Stimulated activated CD4-positive, alpha-beta T cell treated with anti-CD3 and anti-CD28 coated beads, Interleukin-1b, Interleukin-23, amount 100 ng/mL, for 1 hour (primary cell): Measurements from ENCODE around the gene PTGES2.
A peak's percentile ranks its signal among the peaks of the same experiment; 100 is the strongest.

ENCODE experiments used
- DNase-seq, 2 donors: peaks; one replicate each; pipeline ENCODE4 v3.0.0-alpha.2; 2020; ENCODE audit warnings: low read depth in 2 of 2

Gene PTGES2

DNA sequence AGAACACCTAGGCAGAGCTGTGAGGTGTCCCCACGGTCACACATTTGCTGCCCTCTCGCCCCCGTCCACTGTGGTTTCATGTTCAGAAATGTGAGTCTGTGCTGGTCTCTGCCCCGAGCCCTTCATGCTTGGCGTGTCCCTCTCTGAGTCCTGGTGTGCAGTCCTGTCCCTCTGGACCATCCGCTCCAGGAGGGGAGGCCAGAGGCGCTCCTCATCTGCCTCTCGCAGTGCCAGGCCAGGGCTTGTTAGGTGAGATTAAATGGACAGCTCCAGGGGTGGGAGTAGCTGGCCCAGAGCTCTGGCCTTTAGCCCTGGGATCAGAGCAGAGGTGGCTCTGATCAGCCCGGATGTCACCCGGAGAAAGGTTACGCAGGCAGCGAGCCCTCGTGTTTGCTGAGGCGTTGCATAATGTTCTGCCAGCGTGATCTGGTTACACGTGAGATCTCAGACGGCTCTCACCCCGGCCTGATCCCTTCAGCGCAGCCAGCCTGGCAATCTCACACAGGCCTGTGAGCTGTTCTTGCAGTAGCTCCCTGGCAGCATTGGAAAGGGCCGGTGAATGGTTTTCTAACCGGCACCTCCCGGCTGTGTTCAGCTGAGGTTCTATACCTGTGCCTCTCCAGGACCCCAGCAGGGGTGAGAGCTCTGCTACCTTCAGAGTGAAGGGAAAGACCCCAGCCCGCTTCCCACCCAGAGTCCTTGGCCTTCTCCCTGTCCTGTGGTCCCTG is 24.5 kb downstream of the PTGES2 start:
- DNase-seq, result no peak

GRCh38 chr9:128102196-128102595 is 25.3 kb downstream of the PTGES2 start:
- no peak for DNase-seq

GRCh38 chr9:128101690-128102089 is 25.8 kb downstream of the PTGES2 start:
- DNase-seq, result no peak

GRCh38 chr9:128101231-128101661 is 26.3 kb downstream of the PTGES2 start:
- DNase-seq, result no peak

DNA sequence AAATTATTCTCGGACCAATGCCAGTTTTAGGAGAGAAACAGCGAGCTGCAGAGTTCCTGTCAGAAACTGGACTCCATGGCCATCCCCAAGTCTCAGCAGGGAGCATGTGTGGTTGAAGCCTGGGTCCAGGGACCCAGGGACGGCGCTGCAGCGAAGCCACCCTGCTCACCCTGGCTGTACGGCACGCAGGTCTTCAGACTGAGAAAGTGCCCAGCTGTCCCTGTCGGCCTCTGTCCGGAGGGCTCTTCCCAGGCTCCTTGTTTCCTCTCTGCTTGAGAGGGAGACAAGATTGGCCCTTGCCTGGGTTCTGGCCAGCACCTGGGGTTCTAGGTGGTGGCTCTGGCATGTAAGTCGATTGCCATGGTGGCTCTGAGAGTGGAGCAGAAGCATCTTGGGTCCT is 26.9 kb downstream of the PTGES2 start:
- no peak for DNase-seq

GRCh38 chr9:128099932-128100491 is 27.5 kb downstream of the PTGES2 start:
- DNase-seq, result no peak

DNA sequence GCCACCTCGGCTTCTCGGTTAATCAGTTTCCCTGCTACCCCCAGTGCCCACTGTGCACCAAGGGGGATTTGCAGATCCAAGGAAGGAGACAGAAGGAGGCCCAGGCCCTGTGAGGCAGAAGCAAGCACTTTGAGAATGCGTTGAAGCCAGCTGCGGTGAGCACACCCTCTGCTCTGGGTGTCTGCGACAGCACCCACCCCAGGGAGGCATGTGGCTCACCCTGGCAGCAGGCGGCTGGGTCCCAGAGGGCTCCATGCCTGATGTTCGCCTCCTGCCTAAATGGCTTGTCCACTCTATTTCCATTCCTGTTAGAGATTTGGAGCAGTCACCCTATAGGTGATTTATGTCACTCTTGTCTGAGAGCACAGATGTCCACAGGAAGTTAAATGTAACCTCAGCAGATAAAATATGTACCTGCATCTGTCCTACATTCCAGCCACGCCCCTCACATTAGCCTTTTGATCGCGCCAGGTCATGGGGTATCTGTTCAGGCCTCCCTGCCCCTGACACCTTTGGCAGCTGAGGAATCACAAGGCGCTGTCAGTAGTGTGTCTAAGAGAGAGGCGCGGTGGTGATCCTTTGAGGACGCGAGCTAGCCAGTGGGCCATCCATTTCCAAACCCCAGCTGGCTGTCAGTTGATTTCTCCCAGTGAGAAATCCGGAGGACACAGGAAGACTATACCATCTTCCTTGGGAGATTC is 28.1 kb downstream of the PTGES2 start:
- DNase-seq, result no peak

GRCh38 chr9:128098297-128099230 is 29.0 kb downstream of the PTGES2 start:
- peak in 1 of 2 donors; percentile 21 for DNase-seq

DNA sequence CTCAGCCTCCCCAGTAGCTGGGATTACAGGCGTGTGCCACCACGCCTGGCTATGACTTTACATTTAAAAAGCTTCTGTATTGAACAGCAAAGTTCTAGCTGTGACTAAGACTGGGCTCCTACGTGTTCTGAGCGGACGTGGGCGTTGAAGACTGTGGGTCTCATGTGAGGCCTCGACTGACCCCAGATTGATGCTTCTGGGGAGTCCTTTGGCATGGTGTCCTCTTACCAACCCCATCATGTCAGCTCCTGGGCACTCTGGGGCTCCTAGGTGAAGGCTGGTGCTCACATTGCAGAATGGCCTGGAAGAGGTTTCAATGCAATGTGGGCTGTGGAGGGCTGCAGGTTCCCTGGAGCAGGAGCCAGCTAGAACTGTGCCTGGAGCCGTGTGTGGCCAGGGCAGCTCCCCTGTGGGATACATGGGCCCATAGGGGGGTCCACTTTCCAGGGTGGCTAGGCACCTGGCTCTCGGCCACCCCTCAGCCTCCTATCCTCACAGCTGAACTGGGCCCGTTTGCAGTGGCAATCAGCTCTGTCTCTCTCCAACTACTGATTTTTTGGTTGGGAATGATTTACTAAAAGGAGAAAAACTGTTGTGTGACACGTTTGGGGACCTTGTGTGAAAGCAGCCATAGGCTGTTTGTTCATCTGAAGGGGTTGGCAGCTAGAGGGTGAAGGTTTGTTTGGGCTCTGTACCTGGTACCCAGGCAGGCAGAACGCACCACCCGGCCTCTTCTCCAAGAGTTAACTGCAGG is 29.8 kb downstream of the PTGES2 start:
- no peak for DNase-seq

GRCh38 chr9:128096616-128097536 is 30.7 kb downstream of the PTGES2 start:
- DNase-seq, result no peak

- DNase-seq, result no peak
Observed at GRCh38 chr9:128094950-128095544, 32.5 kb downstream of the PTGES2 start.

GRCh38 chr9:128094166-128094949 is 33.2 kb downstream of the PTGES2 start:
- DNase-seq, result peak; percentile 21 to 53

DNA sequence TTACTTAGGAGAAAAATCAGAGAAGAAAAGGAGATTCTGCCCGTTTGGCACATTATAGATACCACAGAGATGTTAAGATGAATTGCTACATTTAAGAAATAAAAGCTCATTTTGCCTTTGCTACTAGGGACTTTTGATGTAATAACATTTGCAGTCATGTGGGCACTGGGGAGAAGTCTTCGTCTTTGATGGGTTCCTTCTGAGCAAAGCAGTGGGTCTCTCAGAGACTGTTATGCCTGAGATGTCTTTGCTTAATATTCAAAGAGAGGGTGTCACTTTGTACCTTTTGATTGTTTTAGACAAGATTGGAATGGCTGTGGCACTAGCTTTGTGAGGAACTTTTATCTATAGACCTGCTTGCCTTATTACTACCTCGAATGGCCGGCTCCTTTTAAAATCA is 34.5 kb downstream of the PTGES2 start:
- no peak for DNase-seq

- no peak for DNase-seq
Observed at GRCh38 chr9:128092199-128092977, 35.1 kb downstream of the PTGES2 start.

DNA sequence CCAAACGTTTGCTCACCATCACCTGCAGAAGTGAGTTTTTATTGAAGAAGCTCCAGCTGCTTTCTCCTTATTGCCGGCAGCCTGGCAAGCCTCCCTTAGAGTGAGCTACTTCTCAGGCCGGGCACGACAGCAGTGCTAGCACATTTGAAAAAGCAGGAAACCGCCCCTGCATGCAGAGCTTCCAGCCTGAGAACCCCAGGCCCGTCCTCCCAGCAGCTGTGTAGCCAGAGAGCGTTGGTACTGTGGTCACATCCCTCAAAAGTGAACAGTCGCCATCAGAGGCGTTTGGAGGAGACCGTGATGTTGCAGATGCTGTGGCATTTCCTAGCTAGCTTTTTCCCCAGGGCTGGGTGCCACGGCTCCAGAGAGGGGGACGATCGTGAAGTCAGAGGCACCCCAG is 36.0 kb downstream of the PTGES2 start:
- no peak for DNase-seq

DNA sequence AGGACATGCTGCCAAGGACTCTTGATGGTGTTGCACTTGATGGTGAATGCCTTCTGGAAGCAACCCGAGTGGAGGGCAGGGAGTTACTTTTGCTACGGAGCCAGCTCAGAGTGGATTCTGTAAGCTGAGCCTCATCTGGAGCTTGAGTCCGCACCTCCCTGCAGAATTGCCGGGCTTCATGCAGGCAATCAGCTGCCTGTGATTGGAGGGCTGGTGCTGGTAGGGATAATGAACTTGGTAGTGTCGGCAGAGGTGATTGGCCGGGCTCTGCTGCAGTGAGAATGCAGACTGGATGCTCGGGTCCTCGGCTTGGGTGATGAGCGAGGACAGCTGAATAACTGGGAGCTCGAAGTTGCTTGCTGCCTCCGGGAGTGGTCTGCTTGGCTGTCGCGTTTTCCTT is 36.4 kb downstream of the PTGES2 start:
- no peak for DNase-seq

GRCh38 chr9:128089299-128089698 is 38.2 kb downstream of the PTGES2 start:
- no peak for DNase-seq
